Caco-2 (cell line): ENCODE data around the gene PRSS22. TPM values are rescaled to one million over a fixed set of nuclear protein-coding genes. Genes with fewer than 3 reads are reported as not detected.

ENCODE experiments used
- BruUV-seq: library from RNA; stranded (reverse); fragments of 400-500 nt; replicated peaks from 2 replicates; lab custom pipeline; 2021; lab: Mats Ljungman, UMichigan
- CTCF ChIA-PET: fragments of 300-600 bp; sonication (Branson Sonifier 250); formaldehyde crosslinking; loops from one replicate; lab custom pipeline; 2022; ENCODE audit warnings: antibody characterized with exemption; lab: Charles Lee
- POLR2A ChIA-PET: fragments of 300-600 bp; sonication (Branson Sonifier 250); formaldehyde crosslinking; loops from one replicate; lab custom pipeline; 2022; ENCODE audit warnings: antibody characterized with exemption; lab: Charles Lee
- DNase-seq, 2 experiments: peaks; one replicate each; pipeline versions ENCODE4 v3.0.0 to v3.0.0-alpha.2; 2020 to 2022
- H3K27me3 ChIP-seq: replicated peaks from 2 replicates; pipeline ENCODE4 v1.6.0; 2011; ENCODE audit warnings: low read length; ENCODE audit not compliant: control insufficient read depth, insufficient read depth
- H3K36me3 ChIP-seq: 2 replicates; pipeline ENCODE4 v1.5.1; 2011; ENCODE audit warnings: low read length; ENCODE audit not compliant: control insufficient read depth, insufficient read depth
- H3K4me1 ChIP-seq: fragments of 250-450 bp; sonication (Bioruptor Pico); 2 replicates; pipeline ENCODE4 v1.5.1; 2020; ENCODE audit warnings: mild to moderate bottlenecking
- H3K4me3 ChIP-seq: 2 replicates; pipeline ENCODE4 v1.5.1; 2011; ENCODE audit warnings: low read depth, mild to moderate bottlenecking, control low read depth, low read length
- H3K9me3 ChIP-seq: fragments of 250-450 bp; sonication (Bioruptor Pico); 2 replicates; pipeline ENCODE4 v1.5.1; 2020; ENCODE audit warnings: mild to moderate bottlenecking, moderate library complexity
- H3K27ac Mint-ChIP-seq: one replicate; pipeline ENCODE4 v1.8.0; 2022; ENCODE audit warnings: mixed read lengths; ENCODE audit not compliant: unreplicated experiment
- H3K27me3 Mint-ChIP-seq: one replicate; pipeline ENCODE4 v1.8.0; 2022; ENCODE audit warnings: mixed read lengths; ENCODE audit not compliant: insufficient read depth, unreplicated experiment
- H3K36me3 Mint-ChIP-seq: one replicate; pipeline ENCODE4 v1.8.0; 2022; ENCODE audit warnings: mild to moderate bottlenecking, mixed read lengths; ENCODE audit not compliant: insufficient read depth, unreplicated experiment
- H3K4me1 Mint-ChIP-seq: one replicate; pipeline ENCODE4 v1.8.0; 2022; ENCODE audit warnings: low read depth, mixed read lengths; ENCODE audit not compliant: unreplicated experiment
- H3K4me3 Mint-ChIP-seq: one replicate; pipeline ENCODE4 v1.8.0; 2022; ENCODE audit warnings: mild to moderate bottlenecking, moderate library complexity, mixed read lengths; ENCODE audit not compliant: unreplicated experiment
- H3K9me3 Mint-ChIP-seq: one replicate; pipeline ENCODE4 v1.8.0; 2022; ENCODE audit warnings: mixed read lengths; ENCODE audit not compliant: unreplicated experiment
- intact Hi-C: fragments of 100-400 bp; cut with micrococcal nuclease; formaldehyde crosslinking; loops from one replicate; pipeline ENCODE4 v1.10.0; 2022; ENCODE audit not compliant: unreplicated experiment
- total RNA-seq: library from RNA; stranded (reverse); gene quantifications from 2 replicates; pipeline ENCODE4 v1.2.3, GENCODE V29; 2022
- TF ChIP-seq, protein P1 (sequence below), 2 experiments: fragments of 200-600 bp in 1 of 2; IDR thresholded peaks; 1 replicate in 1 of 2; 2 replicates in 1 of 2; pipeline versions ENCODE4 v1.5.1 to v1.8.0; 2011 to 2022; ENCODE audit warnings: antibody characterized with exemption in 1 of 2, control low read depth in 1 of 2, inconsistent platforms in 1 of 2, low read depth in 1 of 2, low read length in 1 of 2, mild to moderate bottlenecking in 1 of 2, moderate library complexity in 1 of 2; ENCODE audit not compliant: insufficient read depth in 1 of 2, severe bottlenecking in 1 of 2, unreplicated experiment in 1 of 2

The PRSS22 gene
- total RNA-seq, 1 experiment from 2014 or later, result 131 TPM

DNA sequence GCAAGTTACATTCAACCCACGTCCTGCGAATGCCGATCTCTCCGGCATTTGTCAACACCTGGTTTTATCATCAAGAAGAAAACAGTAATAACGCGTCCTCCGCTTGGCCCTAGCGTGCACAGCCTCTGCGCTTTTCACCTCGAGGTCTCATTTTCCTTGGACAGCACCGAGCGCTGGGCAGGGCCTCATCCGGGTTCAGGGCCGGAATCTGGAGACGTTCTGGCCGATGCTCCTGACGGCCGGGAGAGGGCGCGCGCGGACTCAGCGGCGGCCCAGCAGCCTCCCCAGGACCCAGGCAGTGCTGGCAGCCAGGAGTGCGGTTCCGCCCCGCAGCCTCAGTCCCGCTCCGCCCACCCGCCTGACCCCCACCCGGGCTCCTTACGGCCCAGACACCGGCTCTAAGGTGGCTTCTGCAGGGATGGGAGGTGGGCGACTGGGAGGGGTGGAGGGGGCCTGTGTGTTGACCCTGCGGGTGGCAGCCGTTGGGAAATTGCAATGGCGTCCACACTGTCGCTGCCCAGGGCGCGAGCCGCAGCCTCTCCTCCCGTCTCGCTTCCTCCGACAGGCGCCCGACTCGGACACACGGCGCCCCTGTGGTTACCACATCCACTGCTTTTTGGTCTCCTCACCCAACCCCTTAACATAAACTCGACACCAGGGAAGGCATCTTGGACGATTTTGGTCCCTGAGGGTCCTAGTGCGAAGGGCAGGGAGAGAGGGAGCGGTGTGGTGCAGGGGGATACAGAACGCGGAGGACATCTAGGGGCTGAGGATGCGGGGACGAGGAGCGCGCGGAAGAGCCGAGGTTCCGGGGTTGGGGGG is 46.3 kb upstream of the PRSS22 start:
- H3K27me3 Mint-ChIP-seq, result no peaks in the 10 kb centered on the region
- peak overlapping the region; percentile 92 for H3K4me3 Mint-ChIP-seq
- DNase-seq, result peak; percentile 80 to 88
- intact Hi-C loops, result no loop called here
- Histone ChIP-seq H3K36me3 (no peaks in the 10 kb centered on the region), H3K4me1 (peaks cover 11% of the 10 kb centered on the region), H3K9me3 (no peaks in the 10 kb centered on the region), H3K4me3 (peak overlapping the region; percentile 88), H3K27me3 (no peaks in the 10 kb centered on the region)
- peaks cover 5% of the 10 kb centered on the region for H3K4me1 Mint-ChIP-seq
- TF ChIP-seq, protein P1, sequence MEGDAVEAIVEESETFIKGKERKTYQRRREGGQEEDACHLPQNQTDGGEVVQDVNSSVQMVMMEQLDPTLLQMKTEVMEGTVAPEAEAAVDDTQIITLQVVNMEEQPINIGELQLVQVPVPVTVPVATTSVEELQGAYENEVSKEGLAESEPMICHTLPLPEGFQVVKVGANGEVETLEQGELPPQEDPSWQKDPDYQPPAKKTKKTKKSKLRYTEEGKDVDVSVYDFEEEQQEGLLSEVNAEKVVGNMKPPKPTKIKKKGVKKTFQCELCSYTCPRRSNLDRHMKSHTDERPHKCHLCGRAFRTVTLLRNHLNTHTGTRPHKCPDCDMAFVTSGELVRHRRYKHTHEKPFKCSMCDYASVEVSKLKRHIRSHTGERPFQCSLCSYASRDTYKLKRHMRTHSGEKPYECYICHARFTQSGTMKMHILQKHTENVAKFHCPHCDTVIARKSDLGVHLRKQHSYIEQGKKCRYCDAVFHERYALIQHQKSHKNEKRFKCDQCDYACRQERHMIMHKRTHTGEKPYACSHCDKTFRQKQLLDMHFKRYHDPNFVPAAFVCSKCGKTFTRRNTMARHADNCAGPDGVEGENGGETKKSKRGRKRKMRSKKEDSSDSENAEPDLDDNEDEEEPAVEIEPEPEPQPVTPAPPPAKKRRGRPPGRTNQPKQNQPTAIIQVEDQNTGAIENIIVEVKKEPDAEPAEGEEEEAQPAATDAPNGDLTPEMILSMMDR (IDR thresholded peaks at IDR 0.05; ENCODE audit: insufficient read depth in 1 of 2, low read depth in 1 of 2, low read length in 1 of 2, severe bottlenecking in 1 of 2, unreplicated experiment in 1 of 2), result peak; percentile 92 to 93
- CTCF ChIA-PET, result interaction anchor here (1.0 kb wide), 3 partner anchors 22 to 29 kb away, joined by 3 to 8 read pairs (median 3); partner anchors contain the start of gene FLYWCH2
- POLR2A ChIA-PET, result no interaction called here
- H3K9me3 Mint-ChIP-seq, result no peaks in the 10 kb centered on the region
- no TSS peak for BruUV-seq
- peaks cover 31% of the 10 kb centered on the region for H3K36me3 Mint-ChIP-seq
- H3K27ac Mint-ChIP-seq, result peak overlapping the region; percentile 90

DNA sequence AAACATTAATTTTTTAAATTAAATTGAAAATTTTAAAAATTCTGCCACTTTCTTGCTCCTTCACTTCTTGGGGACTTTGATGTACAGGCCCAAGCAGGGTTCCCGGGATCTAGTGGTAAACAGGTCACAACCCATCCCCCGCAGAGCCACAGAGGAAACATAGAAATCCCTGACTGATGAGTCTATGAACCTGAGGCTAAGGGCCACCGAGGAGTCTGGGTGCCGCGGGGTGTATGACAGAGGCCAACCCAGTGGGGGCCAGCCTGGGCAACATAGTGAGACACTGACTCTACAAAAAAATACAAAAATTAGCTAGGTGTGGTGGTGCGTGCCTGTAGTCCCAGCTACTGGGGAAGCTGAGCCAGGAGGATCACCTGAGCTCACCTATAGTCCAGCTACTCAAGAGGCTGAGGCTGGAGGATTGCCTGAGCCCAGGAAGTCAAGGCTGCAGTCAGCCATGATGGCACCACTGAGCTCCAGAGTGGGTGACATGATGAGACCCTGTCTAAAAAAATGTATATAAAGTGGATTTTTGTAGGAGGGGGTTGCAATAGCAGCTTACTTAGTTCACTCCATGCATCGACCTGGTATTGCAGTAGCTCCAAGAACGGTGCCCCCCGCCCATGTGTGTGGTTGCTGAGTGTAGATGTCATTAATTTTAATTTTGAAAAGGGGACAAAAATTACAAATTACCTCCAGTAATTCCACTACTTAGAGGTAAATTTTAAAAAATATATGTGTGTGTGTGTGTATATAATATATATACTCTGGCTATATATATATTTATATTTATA is 44.6 kb upstream of the PRSS22 start:
- peaks cover 28% of the 10 kb centered on the region for H3K36me3 Mint-ChIP-seq
- TF ChIP-seq, protein P1 (IDR thresholded peaks at IDR 0.05; ENCODE audit: insufficient read depth in 1 of 2, low read depth in 1 of 2, low read length in 1 of 2, severe bottlenecking in 1 of 2, unreplicated experiment in 1 of 2), result no peak
- ChIA-PET CTCF (no interaction called here), POLR2A (no interaction called here)
- no peaks in the 10 kb centered on the region for H3K9me3 ChIP-seq
- BruUV-seq, result no TSS peak
- H3K27me3 ChIP-seq, result no peaks in the 10 kb centered on the region
- no peaks in the 10 kb centered on the region for H3K9me3 Mint-ChIP-seq
- H3K4me1 Mint-ChIP-seq, result peaks cover 5% of the 10 kb centered on the region
- H3K27ac Mint-ChIP-seq, result no peak overlapping the region
- H3K4me1 ChIP-seq, result peaks cover 26% of the 10 kb centered on the region
- no peaks in the 10 kb centered on the region for H3K36me3 ChIP-seq
- no peak for DNase-seq
- no peak overlapping the region for H3K4me3 ChIP-seq
- H3K27me3 Mint-ChIP-seq, result no peaks in the 10 kb centered on the region
- intact Hi-C loops, result no loop called here
- H3K4me3 Mint-ChIP-seq, result no peak overlapping the region

DNA sequence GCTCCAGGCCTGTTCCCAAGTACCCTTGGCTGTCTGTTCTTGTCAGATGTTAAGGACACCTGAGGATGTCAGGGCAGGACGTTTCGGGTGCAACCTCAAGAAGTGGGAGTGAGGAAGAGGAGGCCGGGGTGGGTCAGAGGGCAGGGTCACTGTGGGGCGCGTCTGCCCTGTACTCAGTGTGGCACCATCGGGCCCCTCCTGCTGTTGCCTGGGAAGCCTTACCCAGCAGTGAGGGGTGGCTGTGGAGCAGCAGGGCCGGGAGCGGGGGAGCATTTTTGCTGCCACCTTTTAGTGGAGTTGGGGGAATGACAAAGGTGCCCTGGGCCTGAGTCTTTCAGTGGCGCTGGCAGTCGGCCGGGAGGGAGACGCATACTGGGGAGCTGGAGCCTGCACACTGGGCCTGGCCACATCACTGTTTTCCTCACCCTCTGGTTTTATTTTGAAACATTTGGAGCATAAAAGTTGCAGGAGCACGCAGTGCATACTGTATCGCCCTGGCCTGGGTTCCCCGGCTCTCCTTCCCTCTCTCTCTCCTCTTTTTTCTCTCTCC is 42.6 kb upstream of the PRSS22 start:
- Mint-ChIP-seq H3K27ac (no peak overlapping the region), H3K4me1 (peaks cover 5% of the 10 kb centered on the region), H3K9me3 (no peaks in the 10 kb centered on the region), H3K4me3 (no peak overlapping the region), H3K27me3 (no peaks in the 10 kb centered on the region), H3K36me3 (peaks cover 16% of the 10 kb centered on the region)
- BruUV-seq, result no TSS peak
- no peaks in the 10 kb centered on the region; the same call in 1 of the 2 replicates for H3K36me3 ChIP-seq
- H3K27me3 ChIP-seq, result no peaks in the 10 kb centered on the region
- intact Hi-C loops, result no loop called here
- CTCF ChIA-PET, result no interaction called here
- no peaks in the 10 kb centered on the region for H3K9me3 ChIP-seq
- POLR2A ChIA-PET, result no interaction called here
- H3K4me3 ChIP-seq, result no peak overlapping the region
- H3K4me1 ChIP-seq, result peaks cover 24% of the 10 kb centered on the region
- TF ChIP-seq, protein P1 (IDR thresholded peaks at IDR 0.05; ENCODE audit: insufficient read depth in 1 of 2, low read depth in 1 of 2, low read length in 1 of 2, severe bottlenecking in 1 of 2, unreplicated experiment in 1 of 2), result no peak
- no peak for DNase-seq
